K562 treated with DMSO at 1 percent for 4 hours (cell line): ENCODE measurements around the gene MAJIN. TPM values are rescaled to one million over a fixed set of nuclear protein-coding genes. Genes with fewer than 3 reads are reported as not detected.

ENCODE experiments used
- total RNA-seq: library from RNA; unstranded; fragments of 300-600 nt; gene quantifications from 2 replicates; pipeline ENCODE4 v1.2.3, GENCODE V29; 2022; ENCODE audit not compliant: insufficient read depth

Gene MAJIN
- total RNA-seq: not detected in 2 replicates

GRCh38 chr11:64971421-64972233 is at the start of gene MAJIN:
Gene MAJIN, minus strand, starts transcription at chr11:64972108. Its CDS starts 12,703 bp downstream, at chr11:64959405.

GRCh38 chr11:65013888-65014725 is 42.2 kb upstream of the MAJIN start, which contains the start of gene ARL2:
Gene ARL2, plus strand, starts transcription at chr11:65014160. Its CDS starts 48 bp downstream, at chr11:65014208.

GRCh38 chr11:64996710-64997380 is 24.9 kb upstream of the MAJIN start, which contains the start of gene BATF2:
Gene BATF2, minus strand, starts transcription at chr11:64996971. Its CDS starts 57 bp downstream, at chr11:64996914.

GRCh38 chr11:64935359-64936081 is 36.4 kb downstream of the MAJIN start, which contains the start of gene GPHA2:
Gene GPHA2, minus strand, starts transcription at chr11:64935893. Its CDS starts 433 bp downstream, at chr11:64935460.

GRCh38 chr11:64923944-64924909 is 47.7 kb downstream of the MAJIN start, which contains the start of gene PPP2R5B:
Gene PPP2R5B, plus strand, starts transcription at chr11:64924689. Its CDS starts 1,046 bp downstream, at chr11:64925735.

GRCh38 chr11:64916775-64917662 is 54.9 kb downstream of the MAJIN start, which contains the start of gene ATG2A:
Gene ATG2A, minus strand, starts transcription at chr11:64917209. Its CDS starts 74 bp downstream, at chr11:64917135.

Other genes with a start within 250 kb of the MAJIN start
- gene NRXN2, start 248.9 kb downstream of the MAJIN start, total RNA-seq: not detected in 2 replicates
- gene RASGRP2, start 228.0 kb downstream of the MAJIN start, total RNA-seq: 10.1 and 12.5 TPM in 2 replicates
- 5.3 and 9.5 TPM in 2 replicates for gene PYGM, start 212.1 kb downstream of the MAJIN start, total RNA-seq
- 148 and 194 TPM in 2 replicates for gene SF1, start 193.6 kb downstream of the MAJIN start, total RNA-seq
- 11.2 and 18.1 TPM in 2 replicates for gene MAP4K2, start 168.9 kb downstream of the MAJIN start, total RNA-seq
- 40.1 and 42.7 TPM in 2 replicates for gene MEN1, start 161.6 kb downstream of the MAJIN start, total RNA-seq
- 5.1 and 15.3 TPM in 2 replicates for gene CDC42BPG, start 127.5 kb downstream of the MAJIN start, total RNA-seq
- 46.2 and 57.9 TPM in 2 replicates for gene EHD1, start 93.5 kb downstream of the MAJIN start, total RNA-seq
- 28.1 and 38.9 TPM in 2 replicates for gene ATG2A, start 54.9 kb downstream of the MAJIN start, total RNA-seq
- gene PPP2R5B, start 47.4 kb downstream of the MAJIN start, total RNA-seq: 8.5 and 13.9 TPM in 2 replicates
- gene GPHA2, start 36.2 kb downstream of the MAJIN start, total RNA-seq: not detected in 2 replicates
- gene BATF2, start 24.9 kb upstream of the MAJIN start, total RNA-seq: 4.3 and 5.6 TPM in 2 replicates
- gene ARL2, start 42.1 kb upstream of the MAJIN start, total RNA-seq: 166 and 168 TPM in 2 replicates
- gene SNX15, start 55.3 kb upstream of the MAJIN start, total RNA-seq: 33.8 and 37.5 TPM in 2 replicates
- 50.3 and 51.3 TPM in 2 replicates for gene SAC3D1, start 69.1 kb upstream of the MAJIN start, total RNA-seq
- gene NAALADL1, start 86.4 kb upstream of the MAJIN start, total RNA-seq: 1.1 TPM in 1 of 2 replicates, not detected in the other
- 68.8 and 84.7 TPM in 2 replicates for gene CDCA5, start 111.9 kb upstream of the MAJIN start, total RNA-seq
- gene ZFPL1, start 112.1 kb upstream of the MAJIN start, total RNA-seq: 61.2 and 79.7 TPM in 2 replicates
- 153 and 168 TPM in 2 replicates for gene VPS51, start 124.1 kb upstream of the MAJIN start, total RNA-seq
- gene TM7SF2, start 139.8 kb upstream of the MAJIN start, total RNA-seq: 16.1 and 16.4 TPM in 2 replicates
- gene ZNHIT2, start 145.6 kb upstream of the MAJIN start, total RNA-seq: 16.2 and 21.9 TPM in 2 replicates
- gene FAU, start 150.0 kb upstream of the MAJIN start, total RNA-seq: 1,054 and 1,266 TPM in 2 replicates
- gene MRPL49, start 150.2 kb upstream of the MAJIN start, total RNA-seq: 69.2 and 74.8 TPM in 2 replicates
- 43.5 and 53.4 TPM in 2 replicates for gene SYVN1, start 162.4 kb upstream of the MAJIN start, total RNA-seq
- gene SPDYC, start 198.1 kb upstream of the MAJIN start, total RNA-seq: 13.6 and 14.1 TPM in 2 replicates
- gene CAPN1, start 209.8 kb upstream of the MAJIN start, total RNA-seq: 149 and 191 TPM in 2 replicates